Hepatocyte (in vitro differentiated cells): Measurements from ENCODE around the gene ACBD3. TPM values are rescaled to one million over a fixed set of nuclear protein-coding genes. Genes with fewer than 3 reads are reported as not detected.

ENCODE experiments used
- DNase-seq: peaks from one replicate; pipeline ENCODE4 v3.0.0-alpha.2; 2016; ENCODE audit warnings: low spot score
- H2AFZ ChIP-seq: fragments of 200-600 bp; sonication (generic); 2 replicates; pipeline ENCODE4 v1.6.0; 2016; ENCODE audit warnings: antibody characterized with exemption, mild to moderate bottlenecking
- H3K27ac ChIP-seq: fragments of 200-600 bp; sonication (generic); 2 replicates; pipeline ENCODE4 v1.5.1; 2016; ENCODE audit warnings: mild to moderate bottlenecking
- H3K27me3 ChIP-seq: fragments of 200-600 bp; sonication (generic); 2 replicates; pipeline ENCODE4 v1.6.1; 2016
- H3K36me3 ChIP-seq: fragments of 200-600 bp; sonication (generic); replicated peaks from 2 replicates; pipeline ENCODE4 v1.5.1; 2016; ENCODE audit warnings: low read depth; ENCODE audit not compliant: insufficient read depth
- H3K4me1 ChIP-seq: fragments of 200-600 bp; sonication (generic); 2 replicates; pipeline ENCODE4 v1.5.1; 2016; ENCODE audit warnings: mild to moderate bottlenecking, moderate library complexity; ENCODE audit not compliant: insufficient read depth
- H3K4me2 ChIP-seq: fragments of 200-600 bp; sonication (generic); 2 replicates; pipeline ENCODE4 v1.6.0; 2016
- H3K4me3 ChIP-seq: fragments of 200-600 bp; sonication (generic); 2 replicates; pipeline ENCODE4 v1.5.1; 2016; ENCODE audit warnings: mild to moderate bottlenecking
- H3K79me2 ChIP-seq: fragments of 200-600 bp; sonication (generic); 2 replicates; pipeline ENCODE4 v1.6.0; 2017; ENCODE audit warnings: mild to moderate bottlenecking
- H3K9me2 ChIP-seq: fragments of 200-600 bp; sonication (generic); replicated peaks from 2 replicates; pipeline ENCODE4 v1.6.0; 2017; ENCODE audit warnings: mild to moderate bottlenecking; ENCODE audit not compliant: insufficient read depth
- H3K9me3 ChIP-seq: fragments of 200-600 bp; sonication (generic); 2 replicates; pipeline ENCODE4 v1.5.1; 2016; ENCODE audit warnings: low read depth, mild to moderate bottlenecking
- H4K20me1 ChIP-seq: fragments of 200-600 bp; sonication (generic); 2 replicates; pipeline ENCODE4 v1.6.0; 2016; ENCODE audit warnings: mild to moderate bottlenecking; ENCODE audit not compliant: insufficient read depth, poor library complexity, severe bottlenecking
- EZH2 ChIP-seq: fragments of 200-600 bp; sonication (generic); IDR thresholded peaks from 2 replicates; pipeline ENCODE4 v1.6.1; 2016; ENCODE audit warnings: antibody characterized with exemption, mild to moderate bottlenecking, borderline replicate concordance
- EZH2phosphoT487 ChIP-seq: fragments of 200-600 bp; sonication (generic); IDR thresholded peaks from one replicate; pipeline ENCODE4 v1.6.1; 2018; ENCODE audit warnings: antibody characterized with exemption, mild to moderate bottlenecking, low read depth, moderate library complexity; ENCODE audit not compliant: unreplicated experiment, severe bottlenecking
- WGBS: methylation state at CpG from one replicate; pipeline ENCODE4 v1.1.6; 2016; ENCODE audit warnings: low lambda C conversion rate; ENCODE audit errors: missing lambda C conversion rate; 5-methylcytosine and 5-hydroxymethylcytosine counted together
- polyA plus RNA-seq: library from polyadenylated mRNA; unstranded; fragments of >200 nt; fragmentation: Nextera tagmentation; extraction: Ambion mirVana; gene quantifications from 2 replicates; pipeline ENCODE4 v1.2.1, GENCODE V29; 2016
- small RNA-seq: library from RNA; depleted of rRNA; stranded (forward); fragments of <200 nt; gene quantifications from one replicate; pipeline ENCODE3, GENCODE V24; 2014
- total RNA-seq: library from RNA; depleted of rRNA; stranded (reverse); fragments of >200 nt; gene quantifications from 2 replicates; pipeline ENCODE4 v1.2.3, GENCODE V29; 2014
- TF ChIP-seq, protein P1 (sequence below): fragments of 200-600 bp; sonication (generic); IDR thresholded peaks from 2 replicates; pipeline ENCODE4 v1.5.1; 2016; ENCODE audit warnings: antibody characterized with exemption, mild to moderate bottlenecking; ENCODE audit not compliant: poor library complexity

ACBD3 gene
- total and polyA plus RNA-seq, 2 experiments from 2014 or later = 50.8 to 60.3 TPM

DNA sequence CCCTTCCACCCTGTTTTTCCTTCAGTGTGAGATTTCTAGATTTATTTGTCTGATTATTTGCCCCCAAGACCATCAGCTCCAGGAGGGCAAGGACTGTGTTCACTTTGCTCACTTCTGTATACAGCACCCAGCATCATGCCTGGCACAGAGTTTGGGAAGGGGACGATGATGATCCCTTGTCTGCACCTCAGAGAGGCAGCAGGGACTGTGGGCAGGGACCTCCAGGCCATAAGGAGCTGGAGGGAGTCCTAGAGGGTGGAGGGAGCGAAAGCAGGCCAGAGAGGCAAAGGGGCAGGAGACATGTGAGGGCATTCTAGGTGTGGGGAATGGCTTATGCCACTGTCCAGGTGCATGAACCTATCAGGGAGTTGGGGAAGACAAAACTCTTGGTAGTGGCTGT, 91.3 kb downstream of the ACBD3 start:
- Histone ChIP-seq H3K27me3 (no peaks in the 10 kb centered on the region), H2AFZ (no peak overlapping the region), H3K36me3 (no peaks in the 10 kb centered on the region), H3K79me2 (no peaks in the 10 kb centered on the region), H4K20me1 (no peaks in the 10 kb centered on the region), H3K4me1 (no peaks in the 10 kb centered on the region), H3K9me2 (no peaks in the 10 kb centered on the region), H3K27ac (no peak overlapping the region), H3K4me3 (no peak overlapping the region), H3K4me2 (no peak overlapping the region), H3K9me3 (no peaks in the 10 kb centered on the region)
- DNase-seq = no peak
- TF ChIP-seq EZH2 = no peak
- TF ChIP-seq EZH2phosphoT487 = no peak
- TF ChIP-seq, protein P1, sequence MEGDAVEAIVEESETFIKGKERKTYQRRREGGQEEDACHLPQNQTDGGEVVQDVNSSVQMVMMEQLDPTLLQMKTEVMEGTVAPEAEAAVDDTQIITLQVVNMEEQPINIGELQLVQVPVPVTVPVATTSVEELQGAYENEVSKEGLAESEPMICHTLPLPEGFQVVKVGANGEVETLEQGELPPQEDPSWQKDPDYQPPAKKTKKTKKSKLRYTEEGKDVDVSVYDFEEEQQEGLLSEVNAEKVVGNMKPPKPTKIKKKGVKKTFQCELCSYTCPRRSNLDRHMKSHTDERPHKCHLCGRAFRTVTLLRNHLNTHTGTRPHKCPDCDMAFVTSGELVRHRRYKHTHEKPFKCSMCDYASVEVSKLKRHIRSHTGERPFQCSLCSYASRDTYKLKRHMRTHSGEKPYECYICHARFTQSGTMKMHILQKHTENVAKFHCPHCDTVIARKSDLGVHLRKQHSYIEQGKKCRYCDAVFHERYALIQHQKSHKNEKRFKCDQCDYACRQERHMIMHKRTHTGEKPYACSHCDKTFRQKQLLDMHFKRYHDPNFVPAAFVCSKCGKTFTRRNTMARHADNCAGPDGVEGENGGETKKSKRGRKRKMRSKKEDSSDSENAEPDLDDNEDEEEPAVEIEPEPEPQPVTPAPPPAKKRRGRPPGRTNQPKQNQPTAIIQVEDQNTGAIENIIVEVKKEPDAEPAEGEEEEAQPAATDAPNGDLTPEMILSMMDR = no peak
- 88% methylated on average over 2 of the region's 2 CpGs for WGBS

Small RNA genes within 50 kb of the gene (small RNA-seq; reads per million reads assigned to genes)
- gene AL512343.1 = not detected

Other genes starting within 250 kb of the ACBD3 start
- gene LEFTY2, start 245.5 kb downstream of the ACBD3 start, total RNA-seq = 0.16 and 0.60 TPM in 2 replicates
- 0.55 and 1.1 TPM in 2 replicates for gene LEFTY2, start 245.5 kb downstream of the ACBD3 start, polyA plus RNA-seq
- gene SDE2, start 187.4 kb downstream of the ACBD3 start, total RNA-seq = 24.2 and 27.3 TPM in 2 replicates
- 14.0 and 14.6 TPM in 2 replicates for gene SDE2, start 187.4 kb downstream of the ACBD3 start, polyA plus RNA-seq
- 617 and 722 TPM in 2 replicates for gene H3-3A, start 124.0 kb downstream of the ACBD3 start, total RNA-seq
- gene H3-3A, start 124.0 kb downstream of the ACBD3 start, polyA plus RNA-seq = 528 and 543 TPM in 2 replicates
- gene MIXL1, start 36.9 kb upstream of the ACBD3 start, total RNA-seq = 0.07 TPM in 1 of 2 replicates, not detected in the other
- gene MIXL1, start 36.9 kb upstream of the ACBD3 start, polyA plus RNA-seq = 0.84 and 2.2 TPM in 2 replicates
- 5.7 and 6.2 TPM in 2 replicates for gene LIN9, start 122.4 kb upstream of the ACBD3 start, total RNA-seq
- 2.9 TPM in 2 replicates for gene LIN9, start 122.4 kb upstream of the ACBD3 start, polyA plus RNA-seq
- 61.9 and 93.0 TPM in 2 replicates for gene PARP1, start 221.4 kb upstream of the ACBD3 start, total RNA-seq
- gene PARP1, start 221.4 kb upstream of the ACBD3 start, polyA plus RNA-seq = 59.7 and 65.5 TPM in 2 replicates